Measurements from ENCODE around the gene JKAMP.

Gene JKAMP

DNA sequence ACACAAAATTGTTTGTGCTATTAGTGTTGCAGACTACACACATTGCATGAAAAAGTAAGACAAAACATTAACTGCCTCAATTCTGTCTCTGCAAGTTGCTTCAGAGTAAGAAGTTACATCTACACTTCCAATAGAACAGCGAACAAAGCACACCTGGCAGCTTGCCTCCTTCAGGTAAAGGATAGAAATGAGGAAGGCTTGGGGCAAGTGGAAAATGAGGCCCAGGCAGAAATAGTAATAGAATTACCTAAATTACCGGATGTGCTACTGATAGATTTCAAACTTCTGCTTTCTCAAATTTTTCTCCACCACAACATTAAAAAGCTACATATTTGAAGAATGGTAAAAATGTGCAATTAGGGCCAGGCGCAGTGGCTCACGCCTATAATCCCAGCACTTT, 54.6 kb downstream of the JKAMP start:
- no peak overlapping the region for H3K27ac ChIP-seq (ENCODE audit: low read length)
- WGBS (ENCODE audit: insufficient coverage, insufficient read length) = no CpG with 5 or more reads among the region's 4 CpGs
- no peaks in the 10 kb centered on the region for H3K9me3 ChIP-seq (ENCODE audit: control insufficient read depth, insufficient read depth, low read length)
- H3K36me3 ChIP-seq (ENCODE audit: control insufficient read depth, insufficient read depth, low read length) = no peaks in the 10 kb centered on the region
- H3K4me1 ChIP-seq (ENCODE audit: control insufficient read depth, insufficient read depth, low read length) = no peaks in the 10 kb centered on the region
- no peaks in the 10 kb centered on the region for H3K27me3 ChIP-seq (ENCODE audit: control insufficient read depth, insufficient read depth, low read length)
- H3K4me3 ChIP-seq (ENCODE audit: low read length) = no peak overlapping the region
- no peak for DNase-seq (ENCODE audit: low read depth, low spot score)

DNA sequence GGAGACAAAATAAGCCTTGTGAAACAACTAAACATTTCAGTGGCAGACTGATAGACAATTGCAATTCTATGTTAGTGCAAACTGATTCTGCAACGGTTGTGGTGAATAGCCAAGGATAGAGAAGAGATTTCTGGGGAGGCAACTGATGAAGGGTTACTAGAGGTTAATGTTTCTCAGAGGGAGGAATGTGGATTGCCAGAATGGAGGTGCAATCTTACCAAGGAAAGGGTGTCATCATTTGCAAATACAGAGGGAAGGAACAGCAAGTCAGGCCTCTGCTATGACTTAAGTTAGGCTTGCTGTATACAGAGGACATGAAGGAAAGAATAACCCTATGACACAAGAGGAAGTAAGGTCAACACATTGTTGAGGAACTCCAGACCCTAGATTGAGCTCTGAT, 56.5 kb downstream of the JKAMP start:
- no peak for DNase-seq (ENCODE audit: low read depth, low spot score)
- H3K9me3 ChIP-seq (ENCODE audit: control insufficient read depth, insufficient read depth, low read length) = no peaks in the 10 kb centered on the region
- H3K4me3 ChIP-seq (ENCODE audit: low read length) = no peak overlapping the region
- no peak overlapping the region for H3K27ac ChIP-seq (ENCODE audit: low read length)
- H3K36me3 ChIP-seq (ENCODE audit: control insufficient read depth, insufficient read depth, low read length) = no peaks in the 10 kb centered on the region
- no CpG with 5 or more reads among the region's 1 CpG for WGBS (ENCODE audit: insufficient coverage, insufficient read length)
- H3K27me3 ChIP-seq (ENCODE audit: control insufficient read depth, insufficient read depth, low read length) = no peaks in the 10 kb centered on the region
- H3K4me1 ChIP-seq (ENCODE audit: control insufficient read depth, insufficient read depth, low read length) = no peaks in the 10 kb centered on the region

DNA sequence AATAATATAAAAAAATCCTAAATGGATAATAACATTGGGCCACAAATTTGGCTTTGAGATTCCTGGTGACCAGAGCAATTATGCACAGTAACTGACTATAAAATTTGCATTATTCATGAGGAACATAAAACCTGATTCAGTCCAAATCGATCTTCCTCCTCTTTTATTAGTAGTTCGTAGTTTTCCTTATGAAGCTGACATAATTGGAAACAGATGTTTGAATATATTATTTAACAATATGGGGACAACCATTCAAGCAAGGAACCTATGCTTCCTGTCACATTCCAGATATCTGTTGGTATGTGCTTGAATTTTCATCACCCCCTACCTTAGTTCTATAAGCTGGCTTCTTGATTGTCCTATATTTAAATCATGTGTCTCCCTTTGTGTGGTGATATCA, 57.4 kb downstream of the JKAMP start:
- WGBS (ENCODE audit: insufficient coverage, insufficient read length) = no CpG with 5 or more reads among the region's 2 CpGs
- Histone ChIP-seq H3K9me3 (ENCODE audit: control insufficient read depth, insufficient read depth, low read length) (no peaks in the 10 kb centered on the region), H3K36me3 (ENCODE audit: control insufficient read depth, insufficient read depth, low read length) (no peaks in the 10 kb centered on the region), H3K4me3 (ENCODE audit: low read length) (no peak overlapping the region), H3K27me3 (ENCODE audit: control insufficient read depth, insufficient read depth, low read length) (no peaks in the 10 kb centered on the region), H3K27ac (ENCODE audit: low read length) (no peak overlapping the region), H3K4me1 (ENCODE audit: control insufficient read depth, insufficient read depth, low read length) (no peaks in the 10 kb centered on the region)
- no peak for DNase-seq (ENCODE audit: low read depth, low spot score)

- WGBS (ENCODE audit: insufficient coverage, insufficient read length) = no CpG with 5 or more reads among the region's 7 CpGs
- H3K4me3 ChIP-seq (ENCODE audit: low read length) = no peak overlapping the region
- no peaks in the 10 kb centered on the region for H3K27me3 ChIP-seq (ENCODE audit: control insufficient read depth, insufficient read depth, low read length)
- H3K4me1 ChIP-seq (ENCODE audit: control insufficient read depth, insufficient read depth, low read length) = no peaks in the 10 kb centered on the region
- DNase-seq (ENCODE audit: low read depth, low spot score) = no peak
- H3K36me3 ChIP-seq (ENCODE audit: control insufficient read depth, insufficient read depth, low read length) = no peaks in the 10 kb centered on the region
- H3K9me3 ChIP-seq (ENCODE audit: control insufficient read depth, insufficient read depth, low read length) = no peaks in the 10 kb centered on the region
- no peak overlapping the region for H3K27ac ChIP-seq (ENCODE audit: low read length)
Observed at GRCh38 chr14:59543873-59544272, 59.6 kb downstream of the JKAMP start.

GRCh38 chr14:59547310-59547709, 63.0 kb downstream of the JKAMP start:
- Histone ChIP-seq H3K4me1 (ENCODE audit: control insufficient read depth, insufficient read depth, low read length) (no peaks in the 10 kb centered on the region), H3K4me3 (ENCODE audit: low read length) (no peak overlapping the region), H3K27me3 (ENCODE audit: control insufficient read depth, insufficient read depth, low read length) (no peaks in the 10 kb centered on the region), H3K36me3 (ENCODE audit: control insufficient read depth, insufficient read depth, low read length) (no peaks in the 10 kb centered on the region), H3K9me3 (ENCODE audit: control insufficient read depth, insufficient read depth, low read length) (no peaks in the 10 kb centered on the region), H3K27ac (ENCODE audit: low read length) (no peak overlapping the region)
- DNase-seq (ENCODE audit: low read depth, low spot score) = no peak
- no CpG with 5 or more reads among the region's 2 CpGs for WGBS (ENCODE audit: insufficient coverage, insufficient read length)
